SK-N-MC (cell line): Measurements from ENCODE around the gene KLHL20.
"Not testable (repeated sequence)": the region's sequence is repeated elsewhere in the genome, so short reads cannot be mapped to it uniquely, and the experiment has no call there.

Source experiments
- DNase-seq: peaks from one replicate; pipeline ENCODE4 v3.0.0-alpha.2; 2011; ENCODE audit warnings: low read depth, low spot score
- H3K27ac ChIP-seq: fragments of 200-600 bp; sonication (generic); 2 replicates; pipeline ENCODE4 v1.5.1; 2016; ENCODE audit warnings: mixed run types
- H3K36me3 ChIP-seq: fragments of 200-600 bp; sonication (generic); 2 replicates; pipeline ENCODE4 v1.6.1; 2017; ENCODE audit warnings: antibody characterized with exemption, low read length, mixed read lengths; ENCODE audit not compliant: insufficient read depth
- H3K4me3 ChIP-seq: fragments of 200-600 bp; sonication (generic); 2 replicates; pipeline ENCODE4 v1.5.1; 2016
- H3K9ac ChIP-seq: fragments of 200-600 bp; sonication (generic); 2 replicates; pipeline ENCODE4 v1.8.0; 2017; ENCODE audit warnings: mixed run types, mixed read lengths; ENCODE audit not compliant: insufficient read length
- H3K9me3 ChIP-seq: fragments of 200-600 bp; sonication (generic); 2 replicates; pipeline ENCODE4 v1.6.1; 2017; ENCODE audit warnings: low read depth, mild to moderate bottlenecking, antibody characterized with exemption, low read length, moderate library complexity, mixed read lengths
- EZH2 ChIP-seq: fragments of 200-600 bp; sonication (generic); IDR thresholded peaks from one replicate; pipeline ENCODE4 v1.6.1; 2017; ENCODE audit warnings: antibody characterized with exemption
- FOXP2 ChIP-seq: optimal IDR thresholded peaks from 2 replicates; pipeline ENCODE3; 2011; ENCODE audit warnings: mild to moderate bottlenecking, moderate library complexity; ENCODE audit not compliant: insufficient read depth; ENCODE audit errors: extremely low read length, control extremely low read depth
- POLR2AphosphoS5 ChIP-seq: IDR thresholded peaks from 2 replicates; pipeline ENCODE4 v1.6.1; 2012; ENCODE audit warnings: mild to moderate bottlenecking, low read depth, low read length, borderline replicate concordance

The KLHL20 gene

GRCh38 chr1:173768827-173769226 lies 54.0 kb downstream of the KLHL20 start:
- Histone ChIP-seq H3K36me3 (peaks cover 9% of the 10 kb centered on the region; the same call in 1 of the 2 replicates), H3K4me3 (no peak overlapping the region), H3K9me3 (no peaks in the 10 kb centered on the region), H3K9ac (no peak overlapping the region), H3K27ac (no peak overlapping the region)
- TF ChIP-seq POLR2AphosphoS5 (no peak), FOXP2 (no peak), EZH2 (no peak)
- DNase-seq: no peak

GRCh38 chr1:173770330-173770729 lies 55.5 kb downstream of the KLHL20 start:
- H3K36me3 ChIP-seq: peaks cover 14% of the 10 kb centered on the region; the same call in 1 of the 2 replicates
- not testable (repeated sequence) for H3K9ac ChIP-seq, H3K9me3 ChIP-seq, H3K4me3 ChIP-seq, H3K27ac ChIP-seq, DNase-seq

- peaks cover 18% of the 10 kb centered on the region for H3K36me3 ChIP-seq
- no peak for DNase-seq
- H3K4me3 ChIP-seq: no peak overlapping the region
- no peak overlapping the region; the same call in 1 of the 2 replicates for H3K27ac ChIP-seq
- TF ChIP-seq EZH2: no peak
- no peak for TF ChIP-seq POLR2AphosphoS5
- TF ChIP-seq FOXP2: no peak
- H3K9me3 ChIP-seq: no peaks in the 10 kb centered on the region
- H3K9ac ChIP-seq: no peak overlapping the region
Observed at GRCh38 chr1:173771560-173771959, 56.8 kb downstream of the KLHL20 start.

GRCh38 chr1:173775578-173776226 lies 60.9 kb downstream of the KLHL20 start:
- no peaks in the 10 kb centered on the region for H3K9me3 ChIP-seq
- H3K4me3 ChIP-seq: no peak overlapping the region
- H3K27ac ChIP-seq: no peak overlapping the region
- H3K9ac ChIP-seq: no peak overlapping the region
- no peak for TF ChIP-seq POLR2AphosphoS5
- DNase-seq: no peak
- peaks cover 33% of the 10 kb centered on the region for H3K36me3 ChIP-seq

- Histone ChIP-seq H3K27ac (no peak overlapping the region), H3K4me3 (no peak overlapping the region), H3K9me3 (no peaks in the 10 kb centered on the region), H3K9ac (no peak overlapping the region), H3K36me3 (peaks cover 56% of the 10 kb centered on the region)
- DNase-seq: no peak
- TF ChIP-seq EZH2: no peak
- TF ChIP-seq FOXP2: no peak
- no peak for TF ChIP-seq POLR2AphosphoS5
Observed at GRCh38 chr1:173779936-173780335, 65.2 kb downstream of the KLHL20 start.

GRCh38 chr1:173784997-173785396 lies 70.2 kb downstream of the KLHL20 start:
- DNase-seq: no peak
- no peaks in the 10 kb centered on the region for H3K9me3 ChIP-seq
- no peak overlapping the region for H3K4me3 ChIP-seq
- no peak for TF ChIP-seq POLR2AphosphoS5
- TF ChIP-seq EZH2: no peak
- TF ChIP-seq FOXP2: no peak
- peaks cover 30% of the 10 kb centered on the region for H3K36me3 ChIP-seq
- no peak overlapping the region for H3K9ac ChIP-seq
- H3K27ac ChIP-seq: no peak overlapping the region

GRCh38 chr1:173789841-173790240 lies 75.1 kb downstream of the KLHL20 start:
- Histone ChIP-seq H3K4me3 (no peak overlapping the region), H3K9me3 (no peaks in the 10 kb centered on the region), H3K36me3 (peaks cover 17% of the 10 kb centered on the region), H3K27ac (no peak overlapping the region), H3K9ac (no peak overlapping the region)
- no peak for DNase-seq
- no peak for TF ChIP-seq EZH2
- no peak for TF ChIP-seq POLR2AphosphoS5
- no peak for TF ChIP-seq FOXP2

GRCh38 chr1:173798078-173798477 lies 83.3 kb downstream of the KLHL20 start:
- no peak for DNase-seq
- H3K36me3 ChIP-seq: peaks cover 40% of the 10 kb centered on the region

GRCh38 chr1:173799995-173800394 lies 85.2 kb downstream of the KLHL20 start:
- H3K4me3 ChIP-seq, H3K9ac ChIP-seq, H3K9me3 ChIP-seq, H3K27ac ChIP-seq, DNase-seq: not testable (repeated sequence)
- H3K36me3 ChIP-seq: peaks cover 50% of the 10 kb centered on the region

More at GRCh38 chr1:173798078-173798477, 83.3 kb downstream of the KLHL20 start:
- no peak overlapping the region for H3K27ac ChIP-seq
- no peaks in the 10 kb centered on the region for H3K9me3 ChIP-seq
- H3K4me3 ChIP-seq: no peak overlapping the region
- H3K9ac ChIP-seq: no peak overlapping the region
- TF ChIP-seq FOXP2: no peak
- no peak for TF ChIP-seq POLR2AphosphoS5
- TF ChIP-seq EZH2: no peak
